OCI-LY3 (cell line): ENCODE data around the gene NR1H4.

Source experiments
- H2AFZ ChIP-seq: fragments of 200-600, 300-600 bp; shearing (Covaris generic); 2 replicates; pipeline ENCODE4 v1.6.0; 2014; ENCODE audit warnings: antibody characterized with exemption, low read depth, low read length
- H3K27ac ChIP-seq: fragments of 200-600, 300-600 bp; sonication (generic); 2 replicates; pipeline ENCODE4 v1.5.1; 2014; ENCODE audit warnings: mild to moderate bottlenecking, low read length, moderate library complexity, mixed read lengths
- H3K27me3 ChIP-seq: fragments of 200-600, 300-600 bp; sonication (generic); 2 replicates; pipeline ENCODE4 v1.6.1; 2014; ENCODE audit warnings: low read depth, low read length, mixed read lengths
- H3K36me3 ChIP-seq: fragments of 200-600, 300-600 bp; sonication (generic); replicated peaks from 2 replicates; pipeline ENCODE3; 2014; ENCODE audit warnings: low read depth, low read length, mixed read lengths
- H3K4me1 ChIP-seq: fragments of 300-600, 200-600 bp; sonication (generic); 2 replicates; pipeline ENCODE4 v1.6.1; 2014; ENCODE audit warnings: low read length, mixed read lengths
- H3K4me2 ChIP-seq: fragments of 200-600, 300-600 bp; sonication (generic); 2 replicates; pipeline ENCODE4 v1.6.1; 2014; ENCODE audit warnings: low read length, mixed read lengths
- H3K4me3 ChIP-seq: fragments of 300-600, 200-600 bp; sonication (generic); 2 replicates; pipeline ENCODE4 v1.5.1; 2014; ENCODE audit warnings: antibody characterized with exemption, mild to moderate bottlenecking, low read length, moderate library complexity
- H3K79me2 ChIP-seq: fragments of 300-600, 200-600 bp; shearing (Covaris generic); 2 replicates; pipeline ENCODE4 v1.6.1; 2014; ENCODE audit warnings: mild to moderate bottlenecking, low read length, mixed read lengths
- H3K9ac ChIP-seq: fragments of 300-600, 200-600 bp; shearing (Covaris generic); 2 replicates; pipeline ENCODE4 v1.6.0; 2014; ENCODE audit warnings: mild to moderate bottlenecking, low read length, moderate library complexity
- H3K9me3 ChIP-seq: fragments of 200-600, 300-600 bp; shearing (Covaris generic); 2 replicates; pipeline ENCODE4 v1.6.1; 2014; ENCODE audit warnings: low read length, mixed read lengths; ENCODE audit not compliant: insufficient read depth
- H4K20me1 ChIP-seq: fragments of 200-600, 300-600 bp; sonication (generic); 2 replicates; pipeline ENCODE4 v1.6.1; 2016; ENCODE audit warnings: low read length, mixed read lengths; ENCODE audit not compliant: insufficient read depth
- EZH2phosphoT487 ChIP-seq: fragments of 200-600 bp; shearing (Covaris generic); IDR thresholded peaks from 2 replicates; pipeline ENCODE4 v1.6.1; 2018; ENCODE audit warnings: antibody characterized with exemption, mixed run types, low read depth
- TF ChIP-seq, protein P1 (sequence below): fragments of 200-600, 300-600 bp; sonication (generic); IDR thresholded peaks from 2 replicates; pipeline ENCODE4 v1.5.1; 2014; ENCODE audit warnings: antibody characterized with exemption, low read length, low read depth

The NR1H4 gene

DNA sequence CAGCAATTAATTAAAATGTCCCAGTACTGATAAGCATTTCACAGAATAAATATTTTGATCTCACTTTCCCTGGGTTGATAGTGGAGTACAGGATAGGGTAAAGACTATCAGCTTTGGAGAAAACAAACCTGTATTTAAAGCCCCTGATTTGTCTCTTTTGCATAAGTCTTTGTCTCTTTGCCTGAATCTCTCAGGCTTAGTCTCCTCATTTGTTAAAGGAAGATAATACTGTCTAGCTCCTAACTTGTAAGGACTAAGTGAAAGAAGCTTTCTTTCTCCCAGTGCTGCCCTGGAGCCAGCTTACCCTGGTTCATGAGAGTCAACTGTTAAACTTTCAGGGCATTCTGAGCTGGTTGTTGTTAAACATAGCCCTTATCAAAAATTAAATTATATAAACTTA is 5.5 kb upstream of the NR1H4 start:
- Histone ChIP-seq H3K36me3 (no peaks in the 10 kb centered on the region), H3K4me3 (no peak overlapping the region), H3K79me2 (no peaks in the 10 kb centered on the region), H3K27ac (no peak overlapping the region), H3K4me2 (no peak overlapping the region), H3K9ac (no peak overlapping the region), H3K4me1 (no peaks in the 10 kb centered on the region), H4K20me1 (no peaks in the 10 kb centered on the region), H2AFZ (no peak overlapping the region), H3K9me3 (no peaks in the 10 kb centered on the region), H3K27me3 (peaks cover 5% of the 10 kb centered on the region)
- TF ChIP-seq, protein P1, sequence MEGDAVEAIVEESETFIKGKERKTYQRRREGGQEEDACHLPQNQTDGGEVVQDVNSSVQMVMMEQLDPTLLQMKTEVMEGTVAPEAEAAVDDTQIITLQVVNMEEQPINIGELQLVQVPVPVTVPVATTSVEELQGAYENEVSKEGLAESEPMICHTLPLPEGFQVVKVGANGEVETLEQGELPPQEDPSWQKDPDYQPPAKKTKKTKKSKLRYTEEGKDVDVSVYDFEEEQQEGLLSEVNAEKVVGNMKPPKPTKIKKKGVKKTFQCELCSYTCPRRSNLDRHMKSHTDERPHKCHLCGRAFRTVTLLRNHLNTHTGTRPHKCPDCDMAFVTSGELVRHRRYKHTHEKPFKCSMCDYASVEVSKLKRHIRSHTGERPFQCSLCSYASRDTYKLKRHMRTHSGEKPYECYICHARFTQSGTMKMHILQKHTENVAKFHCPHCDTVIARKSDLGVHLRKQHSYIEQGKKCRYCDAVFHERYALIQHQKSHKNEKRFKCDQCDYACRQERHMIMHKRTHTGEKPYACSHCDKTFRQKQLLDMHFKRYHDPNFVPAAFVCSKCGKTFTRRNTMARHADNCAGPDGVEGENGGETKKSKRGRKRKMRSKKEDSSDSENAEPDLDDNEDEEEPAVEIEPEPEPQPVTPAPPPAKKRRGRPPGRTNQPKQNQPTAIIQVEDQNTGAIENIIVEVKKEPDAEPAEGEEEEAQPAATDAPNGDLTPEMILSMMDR: no peak
- TF ChIP-seq EZH2phosphoT487: no peak

DNA sequence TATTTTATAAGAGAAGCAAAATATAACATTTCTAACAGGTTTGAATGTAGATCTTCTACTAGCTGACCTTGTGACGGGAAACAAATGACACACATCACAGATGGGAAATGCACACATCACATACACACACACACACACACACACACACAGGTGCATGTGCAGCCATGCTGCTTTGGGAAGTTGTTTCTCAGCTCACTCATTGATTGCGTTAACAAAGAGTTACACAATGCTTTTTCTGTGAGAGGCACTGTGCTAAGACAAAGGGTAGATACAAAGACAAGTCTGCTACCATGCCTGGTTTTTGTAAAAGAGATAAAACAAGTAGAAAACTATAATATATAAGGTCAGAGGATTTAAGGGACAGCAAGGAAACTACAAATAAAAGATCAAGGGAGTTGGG is 1.3 kb upstream of the NR1H4 start:
- H3K4me3 ChIP-seq: no peak overlapping the region
- no peak overlapping the region for H2AFZ ChIP-seq
- no peak overlapping the region for H3K27ac ChIP-seq
- no peaks in the 10 kb centered on the region for H3K36me3 ChIP-seq
- no peaks in the 10 kb centered on the region for H4K20me1 ChIP-seq
- no peak overlapping the region for H3K4me2 ChIP-seq
- TF ChIP-seq, protein P1: no peak
- TF ChIP-seq EZH2phosphoT487: no peak
- no peaks in the 10 kb centered on the region for H3K79me2 ChIP-seq
- peaks cover 24% of the 10 kb centered on the region for H3K27me3 ChIP-seq
- no peak overlapping the region for H3K9ac ChIP-seq
- H3K9me3 ChIP-seq: no peaks in the 10 kb centered on the region
- H3K4me1 ChIP-seq: no peaks in the 10 kb centered on the region

DNA sequence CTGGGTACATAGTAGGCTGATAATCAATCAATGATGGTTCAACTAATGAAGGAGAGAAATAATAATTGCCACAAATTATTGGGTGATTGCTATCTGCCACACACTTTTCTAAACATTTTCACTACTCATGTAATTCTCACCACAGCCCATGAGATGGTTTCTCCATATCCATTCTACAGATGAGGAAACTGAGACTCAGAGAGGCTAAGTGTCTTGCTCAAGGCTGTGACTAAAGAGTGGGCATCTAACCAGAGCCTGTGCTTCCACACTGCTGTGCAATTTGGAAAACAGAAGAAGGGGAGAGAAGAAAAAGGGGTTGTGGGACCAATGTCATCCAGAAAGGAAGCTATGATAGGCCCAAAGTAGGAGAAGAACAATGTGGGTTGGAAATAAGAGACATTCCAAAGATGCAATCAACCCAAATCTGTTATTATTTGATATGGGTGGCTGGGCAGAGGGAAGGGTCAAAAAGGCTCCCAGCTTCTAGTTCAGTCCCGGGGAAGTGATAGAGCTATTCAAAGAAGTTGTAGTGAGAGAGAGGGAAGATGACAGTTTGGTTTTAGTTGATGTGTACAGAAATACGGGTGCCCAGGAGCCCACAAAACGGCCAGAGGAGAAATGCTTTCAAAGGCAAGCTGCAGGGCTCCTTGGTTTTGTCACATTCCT is 483 bp upstream of the NR1H4 start:
- Histone ChIP-seq H3K4me3 (no peak overlapping the region), H3K9ac (no peak overlapping the region), H3K9me3 (no peaks in the 10 kb centered on the region), H3K36me3 (no peaks in the 10 kb centered on the region), H3K4me2 (no peak overlapping the region), H3K27me3 (peaks cover 24% of the 10 kb centered on the region), H3K27ac (no peak overlapping the region), H4K20me1 (no peaks in the 10 kb centered on the region), H3K79me2 (no peaks in the 10 kb centered on the region), H2AFZ (no peak overlapping the region), H3K4me1 (no peaks in the 10 kb centered on the region)
- TF ChIP-seq, protein P1: no peak
- TF ChIP-seq EZH2phosphoT487: no peak

DNA sequence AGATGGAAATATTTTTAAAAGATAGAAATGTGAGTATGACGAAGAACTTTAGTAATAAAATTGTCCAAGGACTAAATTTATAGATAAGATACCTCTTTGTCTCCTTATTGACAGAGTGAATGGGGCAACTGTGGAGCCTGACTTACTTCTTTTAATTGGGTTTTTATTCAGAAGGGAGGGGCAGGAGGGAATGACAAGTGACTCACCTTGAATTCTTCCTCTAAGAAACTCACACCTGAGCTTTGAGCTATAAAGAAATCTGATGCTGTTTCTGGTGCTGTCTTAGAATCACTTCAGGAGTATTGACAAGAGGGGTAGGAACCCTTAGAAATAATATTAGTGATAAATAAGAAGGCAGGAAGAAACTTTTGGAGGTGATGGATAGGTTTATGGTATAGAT is 951 bp downstream of the NR1H4 start:
- Histone ChIP-seq H3K27ac (no peak overlapping the region), H3K79me2 (no peaks in the 10 kb centered on the region), H4K20me1 (no peaks in the 10 kb centered on the region), H3K36me3 (no peaks in the 10 kb centered on the region), H3K9me3 (no peaks in the 10 kb centered on the region), H2AFZ (no peak overlapping the region), H3K9ac (no peak overlapping the region), H3K4me3 (no peak overlapping the region), H3K4me2 (no peak overlapping the region), H3K4me1 (no peaks in the 10 kb centered on the region), H3K27me3 (peaks cover 24% of the 10 kb centered on the region)
- TF ChIP-seq, protein P1: no peak
- no peak for TF ChIP-seq EZH2phosphoT487
